Adrenal gland (tissue), 12 donors: ENCODE data around the gene DYRK1A. TPM values are rescaled to one million over a fixed set of nuclear protein-coding genes. Genes with fewer than 3 reads are reported as not detected.

ENCODE experiments used
- DNase-seq, 7 donors: peaks; one replicate each; pipeline ENCODE4 v3.0.0-alpha.2; 2019 to 2020
- H3K27ac ChIP-seq, 5 donors: fragments of 200-600 bp; sonication (generic) in 4 of 5; 1 replicate in 3 of 5; 2 replicates in 2 of 5; pipeline versions ENCODE4 v1.5.1 to v1.8.0; 2016 to 2020; ENCODE audit warnings: mild to moderate bottlenecking in 1 of 5
- H3K27me3 ChIP-seq: fragments of 200-600 bp; 2 replicates; pipeline ENCODE4 v1.8.0; 2021
- H3K36me3 ChIP-seq, 2 donors: fragments of 200-600 bp; replicated peaks in 1 of 2; 1 replicate in 1 of 2; 2 replicates in 1 of 2; pipeline versions ENCODE4 v1.5.1 to v1.8.0; 2018 to 2022
- H3K4me1 ChIP-seq, 2 donors: fragments of 200-600 bp; replicated peaks in 1 of 2; 1 replicate in 1 of 2; 2 replicates in 1 of 2; pipeline versions ENCODE4 v1.5.1 to v1.8.0; 2018 to 2021
- H3K4me3 ChIP-seq, 4 donors: fragments of 200-600 bp; sonication (generic) in 3 of 4; one replicate each; pipeline ENCODE4 v1.5.1; 2016 to 2018
- H3K9me3 ChIP-seq, 3 donors: fragments of 200-600 bp; sonication (generic) in 1 of 3; replicated peaks in 1 of 3; 1 replicate in 2 of 3; 2 replicates in 1 of 3; pipeline versions ENCODE4 v1.5.1 to v1.8.0; 2016 to 2021
- POLR2A ChIP-seq, 2 donors: fragments of 450-650 bp; IDR thresholded peaks; one replicate each; pipeline ENCODE4 v1.6.1; 2017; ENCODE audit warnings: antibody characterized with exemption in 2 of 2, mild to moderate bottlenecking in 2 of 2, moderate library complexity in 1 of 2
- WGBS, 4 donors: extraction: QIAGEN DNeasy Blood & Tissue Kit in 2 of 4; methylation state at CpG; one replicate each; pipeline versions ENCODE4 v1.1.5 to v1.1.7; 2013 to 2017; 5-methylcytosine and 5-hydroxymethylcytosine counted together
- intact Hi-C, 2 donors: fragments of 100-400 bp; cut with DNase I; formaldehyde crosslinking; loops; one replicate each; pipeline versions ENCODE4 v1.14.1 to v1.15.0; 2022 to 2023
- polyA plus RNA-seq, 3 donors: library from polyadenylated mRNA; stranded (reverse); fragments of 200-250 nt in 2 of 3; fragments of 350-450 nt in 1 of 3; fragmentation: Illumina TruSeq in 1 of 3; extraction: RNeasy Lipid Tissue Mini Kit (QIAGEN cat#74804) in 1 of 3; gene quantifications; one replicate each; pipeline ENCODE4 v1.2.3, GENCODE V29; 2013 to 2014
- total RNA-seq, 9 donors: library from RNA; depleted of rRNA in 4 of 9; stranded (reverse); fragments of >200 nt in 4 of 9; fragments of 120-200 nt in 1 of 9; fragmentation: NEBNext Ultra II Directional in 1 of 9; extraction: Animal tissue kit (Norgen Biotek cat#: 25700) in 1 of 9; gene quantifications; one replicate each; pipeline versions ENCODE4 v1.1.0 to v1.2.4, GENCODE V29; 2013 to 2023
- TF ChIP-seq, protein P1 (sequence below), 6 experiments: fragments of 450-650 bp in 4 of 6; fragments of 200-600 bp in 2 of 6; sonication (generic) in 1 of 6; IDR thresholded peaks; 1 replicate in 5 of 6; 2 replicates in 1 of 6; pipeline versions ENCODE4 v1.5.1 to v1.8.0; 2016 to 2021; ENCODE audit warnings: antibody characterized with exemption in 6 of 6, mild to moderate bottlenecking in 2 of 6, moderate library complexity in 1 of 6
- donor health status: healthy with polysubstance abuse.
- donor health status: Bipolar disorder and iron deficiency.
- donor health status: DM: yes; HTN: yes; CAD: no.
- donor health status: DM: no; HTN: no; CAD: no.
- donor health status: DM: no; HTN: no; CAD: no.
- donor health status: DM: yes; HTN: yes; CAD: no.

The DYRK1A gene
- total and polyA plus RNA-seq, 12 donors, result 23.6 to 92.3 (median 57.7) TPM

DNA sequence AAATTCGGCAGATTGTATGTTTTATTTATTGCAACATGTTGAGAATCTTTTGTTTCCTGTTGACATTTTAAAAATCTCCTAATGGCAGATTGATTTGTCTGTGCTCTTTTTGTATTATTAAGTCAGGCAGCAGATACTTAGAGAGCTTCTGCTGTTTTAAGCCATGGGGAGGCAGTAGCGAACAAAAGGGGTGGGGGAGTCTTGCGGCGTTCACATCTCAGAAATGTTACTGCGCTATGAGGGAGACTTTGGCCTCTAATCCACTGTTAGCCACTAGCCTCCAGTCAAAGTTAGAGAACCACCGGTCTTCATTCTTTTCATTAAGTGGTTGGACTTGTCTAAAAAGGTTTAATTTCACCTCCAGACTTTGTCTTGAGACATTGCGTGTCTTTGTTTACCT lies 93.6 kb downstream of the DYRK1A start:
- no peak for TF ChIP-seq POLR2A (IDR thresholded peaks at IDR 0.05)
- TF ChIP-seq, protein P1, sequence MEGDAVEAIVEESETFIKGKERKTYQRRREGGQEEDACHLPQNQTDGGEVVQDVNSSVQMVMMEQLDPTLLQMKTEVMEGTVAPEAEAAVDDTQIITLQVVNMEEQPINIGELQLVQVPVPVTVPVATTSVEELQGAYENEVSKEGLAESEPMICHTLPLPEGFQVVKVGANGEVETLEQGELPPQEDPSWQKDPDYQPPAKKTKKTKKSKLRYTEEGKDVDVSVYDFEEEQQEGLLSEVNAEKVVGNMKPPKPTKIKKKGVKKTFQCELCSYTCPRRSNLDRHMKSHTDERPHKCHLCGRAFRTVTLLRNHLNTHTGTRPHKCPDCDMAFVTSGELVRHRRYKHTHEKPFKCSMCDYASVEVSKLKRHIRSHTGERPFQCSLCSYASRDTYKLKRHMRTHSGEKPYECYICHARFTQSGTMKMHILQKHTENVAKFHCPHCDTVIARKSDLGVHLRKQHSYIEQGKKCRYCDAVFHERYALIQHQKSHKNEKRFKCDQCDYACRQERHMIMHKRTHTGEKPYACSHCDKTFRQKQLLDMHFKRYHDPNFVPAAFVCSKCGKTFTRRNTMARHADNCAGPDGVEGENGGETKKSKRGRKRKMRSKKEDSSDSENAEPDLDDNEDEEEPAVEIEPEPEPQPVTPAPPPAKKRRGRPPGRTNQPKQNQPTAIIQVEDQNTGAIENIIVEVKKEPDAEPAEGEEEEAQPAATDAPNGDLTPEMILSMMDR (IDR thresholded peaks at IDR 0.05), result no peak
- H3K9me3 ChIP-seq, result peaks cover 0 to 3% (median 0%) of the 10 kb centered on the region in 3 donors
- 74 to 86% (median 83%) methylated on average over 7 of the region's 7 CpGs for WGBS, 4 donors
- no peaks in the 10 kb centered on the region for H3K27me3 ChIP-seq
- no peak overlapping the region for H3K4me3 ChIP-seq
- DNase-seq, result no peak
- peaks cover 40 to 71% of the 10 kb centered on the region in 2 donors for H3K4me1 ChIP-seq
- no peaks in the 10 kb centered on the region for H3K36me3 ChIP-seq
- peak overlapping the region in 1 of 5 donors; percentile 5 for H3K27ac ChIP-seq
- intact Hi-C loops, result no loop called here

DNA sequence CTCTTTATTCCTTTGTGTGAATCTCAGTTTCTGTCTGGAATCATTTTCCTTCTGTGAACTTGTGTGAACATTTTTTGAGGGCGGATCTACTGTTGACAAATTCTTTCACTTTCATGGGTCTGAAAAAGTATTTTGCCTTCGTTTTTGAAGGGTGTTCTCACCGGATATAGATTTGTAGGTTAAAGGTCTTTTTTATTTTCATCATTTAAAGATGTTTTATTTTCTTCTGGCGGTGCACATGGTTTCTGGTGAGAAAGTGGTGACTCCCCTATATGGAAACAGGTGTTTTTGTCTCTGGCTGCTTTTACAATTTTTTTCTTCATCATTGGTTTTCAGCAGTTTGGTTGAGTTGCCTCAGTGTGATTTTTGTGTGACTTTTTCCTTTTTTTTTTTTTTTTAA lies 94.9 kb downstream of the DYRK1A start:
- H3K27ac ChIP-seq, result peak overlapping the region in 1 of 5 donors; percentile 15
- peaks cover 0 to 3% (median 0%) of the 10 kb centered on the region in 3 donors for H3K9me3 ChIP-seq
- 37 to 43% (median 40%) methylated on average over 4 of the region's 4 CpGs for WGBS, 4 donors
- DNase-seq, result no peak
- intact Hi-C loops, result no loop called here
- H3K4me3 ChIP-seq, result no peak overlapping the region
- no peaks in the 10 kb centered on the region for H3K27me3 ChIP-seq
- H3K36me3 ChIP-seq, result no peaks in the 10 kb centered on the region
- TF ChIP-seq, protein P1 (IDR thresholded peaks at IDR 0.05), result no peak
- no peak for TF ChIP-seq POLR2A (IDR thresholded peaks at IDR 0.05)
- peaks cover 32 to 58% of the 10 kb centered on the region in 2 donors for H3K4me1 ChIP-seq

DNA sequence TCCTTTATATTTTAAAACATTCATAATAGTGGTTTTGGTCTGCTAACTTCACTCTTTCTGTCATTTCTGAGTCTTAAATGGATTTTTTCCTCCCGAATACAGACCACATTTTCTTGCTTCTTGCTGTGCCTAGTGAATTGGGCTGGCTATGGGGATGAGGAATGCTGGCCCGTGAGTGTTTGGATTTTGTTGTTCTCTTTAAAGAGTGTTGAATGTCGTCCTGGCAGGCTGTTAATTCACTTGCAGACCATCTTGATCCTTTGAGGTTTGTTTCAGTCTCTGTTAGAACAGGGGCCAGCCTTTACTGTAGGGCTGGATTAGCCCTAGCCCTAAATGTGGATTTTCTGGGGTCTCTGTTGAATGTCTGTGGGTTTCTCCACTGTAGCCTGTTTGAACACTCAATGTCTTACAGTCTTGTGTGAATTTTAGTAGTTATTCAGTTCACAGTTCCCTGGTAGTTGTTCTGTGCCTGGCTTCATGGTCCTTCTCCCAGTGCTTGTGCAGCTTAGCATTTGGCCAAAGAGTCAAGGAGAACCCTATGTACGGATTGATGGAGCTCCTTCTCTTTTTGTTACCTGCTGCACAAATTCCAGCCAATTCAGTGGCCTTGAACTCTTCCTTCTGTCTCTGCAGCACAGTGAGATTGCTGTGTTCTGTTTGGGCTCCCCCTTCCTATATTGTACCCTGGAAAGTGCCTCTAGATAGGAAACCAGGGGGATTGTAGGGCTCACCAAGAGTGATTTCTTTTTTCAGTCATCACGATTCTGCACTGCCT lies 95.7 kb downstream of the DYRK1A start:
- TF ChIP-seq POLR2A (IDR thresholded peaks at IDR 0.05), result no peak
- TF ChIP-seq, protein P1 (IDR thresholded peaks at IDR 0.05), result no peak
- Histone ChIP-seq H3K36me3 (no peaks in the 10 kb centered on the region), H3K27ac (peak overlapping the region in 3 of 5 donors; percentile 18 to 68 (median 44)), H3K4me1 (peaks cover 32 to 57% of the 10 kb centered on the region in 2 donors), H3K9me3 (peaks cover 0 to 3% (median 0%) of the 10 kb centered on the region in 3 donors), H3K4me3 (no peak overlapping the region), H3K27me3 (no peaks in the 10 kb centered on the region)
- WGBS, 4 donors, result 49 to 58% (median 55%) methylated on average over 5 of the region's 5 CpGs
- intact Hi-C loops, result no loop called here
- DNase-seq, result no peak

DNA sequence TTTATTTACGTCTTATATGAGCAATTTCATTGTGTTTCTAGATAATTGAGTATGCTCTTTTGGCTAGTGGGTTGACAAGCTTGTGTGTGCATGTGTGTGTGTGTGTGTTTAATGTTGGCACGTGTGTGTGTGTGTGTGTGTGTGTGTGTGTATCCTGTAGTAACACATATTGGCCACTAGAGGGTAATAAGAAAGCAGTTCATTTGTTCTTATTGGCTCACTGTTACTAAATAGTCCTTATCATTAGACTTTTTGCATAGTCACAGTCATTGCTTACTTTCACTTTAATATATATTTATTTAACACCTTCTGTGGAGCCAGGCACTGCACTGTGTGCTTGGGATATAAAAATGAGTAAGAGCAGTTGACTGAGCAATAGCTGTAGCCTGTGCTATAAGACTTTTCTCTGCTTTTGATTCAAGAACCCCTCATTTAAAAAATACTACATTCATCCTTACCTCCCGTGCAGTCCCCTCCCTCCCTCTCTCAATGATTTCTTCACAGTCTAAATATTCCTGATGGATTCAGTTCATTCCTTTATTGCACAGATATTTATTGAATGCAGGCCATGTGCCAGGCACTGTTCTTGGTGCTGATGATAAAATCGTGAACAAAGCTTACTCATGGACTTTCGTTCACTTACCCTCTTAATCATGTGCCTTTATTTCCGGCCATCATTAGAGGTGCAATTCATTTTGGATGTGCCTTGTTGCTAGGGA lies 96.7 kb downstream of the DYRK1A start:
- DNase-seq, result peak in 1 of 7 donors; percentile 42
- Histone ChIP-seq H3K4me1 (peaks cover 32 to 57% of the 10 kb centered on the region in 2 donors), H3K4me3 (peak overlapping the region in 1 of 4 donors; percentile 43), H3K9me3 (peaks cover 0 to 3% (median 0%) of the 10 kb centered on the region in 3 donors), H3K27ac (peak overlapping the region in 3 of 5 donors; percentile 35 to 68 (median 45)), H3K27me3 (no peaks in the 10 kb centered on the region), H3K36me3 (no peaks in the 10 kb centered on the region)
- intact Hi-C loops, result no loop called here
- WGBS, 4 donors, result 20 to 24% (median 23%) methylated on average over 6 of the region's 6 CpGs
- TF ChIP-seq, protein P1 (IDR thresholded peaks at IDR 0.05), result peak; percentile 48 to 98 (median 65)
- TF ChIP-seq POLR2A (IDR thresholded peaks at IDR 0.05), result no peak
